ENCODE data around the gene TAF1C. TPM values are rescaled to one million over a fixed set of nuclear protein-coding genes. Genes with fewer than 3 reads are reported as not detected.

The TAF1C gene
- total and polyA plus RNA-seq, 2 of the 8 experiments (the other 6 are each of a cell fraction or from before 2014, with no cell fraction given): 44.6 to 63.8 TPM

- CTCF ChIA-PET (ENCODE audit: partially characterized antibody): interaction anchor here (0.6 to 4.9 kb wide), 16 partner anchors 15 to 357 kb away, joined by 3 to 44 read pairs (median 4); partner anchors contain the start of genes MBTPS1 and TAF1C
Measured at GRCh38 chr16:84138824-84139627, 47.8 kb downstream of the TAF1C start.

More at GRCh38 chr16:84138824-84139627, 47.8 kb downstream of the TAF1C start:
- no peak overlapping the region for H3K14ac ChIP-seq (ENCODE audit: insufficient read length)
- H3K4me1 ChIP-seq (replicated peaks in 1 of 4; ENCODE audit: control insufficient read depth in 3 of 4, insufficient read depth in 4 of 4, low read length in 3 of 4): peaks cover 11 to 28% (median 18%) of the 10 kb centered on the region in 4 experiments
- H3K36me3 ChIP-seq (ENCODE audit: control insufficient read depth in 2 of 4, insufficient read depth in 4 of 4, low read length in 3 of 4): peaks cover 0 to 3% (median 0%) of the 10 kb centered on the region in 4 experiments; a peak in 1 of 8 replicates
- H4K20me1 ChIP-seq (replicated peaks in 1 of 2; ENCODE audit: control insufficient read depth in 1 of 2, insufficient read depth in 2 of 2, low read length in 2 of 2): peaks cover 3 to 14% of the 10 kb centered on the region in 2 experiments
- H2BK120ac ChIP-seq (replicated peaks; ENCODE audit: low read depth, low read length): no peak overlapping the region
- no peaks in the 10 kb centered on the region for H3K9me3 ChIP-seq (ENCODE audit: insufficient read depth in 2 of 2, low read depth in 1 of 2, low read length in 1 of 2)
- H2BK15ac ChIP-seq (ENCODE audit: low read length): peak overlapping the region; percentile 20; the same call in 1 of the 2 replicates
- H2BK12ac ChIP-seq (ENCODE audit: low read depth, low read length): no peak overlapping the region
- H3K56ac ChIP-seq (replicated peaks; ENCODE audit: insufficient read length, low read depth, low read length): no peak overlapping the region
- H3K27ac ChIP-seq (ENCODE audit: low read depth, low read length): no peak overlapping the region; the same call in 1 of the 2 replicates
- no peak overlapping the region for H2AFZ ChIP-seq (ENCODE audit: low read length)
- H3K9ac ChIP-seq (replicated peaks in 1 of 4; ENCODE audit: extremely low read depth in 1 of 4, low read depth in 3 of 4, low read length in 3 of 4): peak overlapping the region in 1 of 4 experiments; percentile 23; a peak in 1 of 7 replicates
- peaks cover 15% of the 10 kb centered on the region for H3K79me1 ChIP-seq (ENCODE audit: low read depth, low read length)
- H4K91ac ChIP-seq (replicated peaks; ENCODE audit: insufficient read length, low read length): no peak overlapping the region
- H4K8ac ChIP-seq (ENCODE audit: extremely low read depth, insufficient read depth, low read length): no peak overlapping the region
- WGBS, 2 experiments (ENCODE audit: extremely low coverage in 1 of 2, insufficient coverage in 1 of 2, insufficient read length in 1 of 2, insufficient replicate concordance in 2 of 2, low coverage in 1 of 2, low lambda C conversion rate in 2 of 2, missing lambda C conversion rate in 1 of 2): 74% methylated on average over 14 of the region's 14 CpGs; no CpG with 5 or more reads in 1 of the 2 experiments
- H2BK20ac ChIP-seq (ENCODE audit: low read length): no peak overlapping the region
- H3K23me2 ChIP-seq (ENCODE audit: low read depth, low read length): peaks cover under 1% of the 10 kb centered on the region; the same call in 1 of the 2 replicates
- DNase-seq (ENCODE audit: low read depth in 1 of 2, low spot score in 2 of 2) (no peak), FAIRE-seq (no peak)
- POLR2A ChIA-PET (ENCODE audit: partially characterized antibody): interaction anchor here (0.9 kb wide), 1 partner anchor 22 kb away, joined by 3 read pairs; the partner anchor contains the start of gene MBTPS1
- H3K18ac ChIP-seq (ENCODE audit: extremely low read depth, low read length): no peak overlapping the region; the same call in 1 of the 2 replicates
- H3K79me2 ChIP-seq (ENCODE audit: control insufficient read depth in 1 of 2, insufficient read depth in 2 of 2, low read length in 2 of 2): peaks cover 5 to 90% of the 10 kb centered on the region in 2 experiments; a peak in 3 of 4 replicates
- H2AK5ac ChIP-seq (ENCODE audit: low read depth, low read length): peak overlapping the region; percentile 41; the same call in 1 of the 2 replicates
- H3K4me2 ChIP-seq (ENCODE audit: insufficient read depth in 1 of 2, low read depth in 2 of 2, low read length in 2 of 2): peak overlapping the region; percentile 31 to 48; a peak in 3 of 4 replicates
- TF ChIP-seq SRF (IDR thresholded peaks at IDR 0.05; ENCODE audit: low read depth, low read length): no peak
- TF ChIP-seq MAX (IDR thresholded peaks at IDR 0.05): no peak
- TF ChIP-seq KDM4A (IDR thresholded peaks at IDR 0.05; ENCODE audit: low read depth, low read length, severe bottlenecking): no peak
- 0 out of 2 replicates have a peak, but pooled peaks have one; percentile 30 for TF ChIP-seq YY1 (IDR thresholded peaks at IDR 0.05; ENCODE audit: low read depth, low read length)
- no peak for TF ChIP-seq JUND (IDR thresholded peaks at IDR 0.05; ENCODE audit: low read length)
- no peak for TF ChIP-seq ASH2L (IDR thresholded peaks at IDR 0.05; ENCODE audit: low read length)
- no peak for TF ChIP-seq JUN (IDR thresholded peaks at IDR 0.05; ENCODE audit: low read depth, low read length)
- no peak for TF ChIP-seq TCF12 (IDR thresholded peaks at IDR 0.05; ENCODE audit: low read depth, low read length)
- H3K4ac ChIP-seq (replicated peaks; ENCODE audit: insufficient read length, low read depth, low read length): no peak overlapping the region
- H3K27me3 ChIP-seq (replicated peaks in 1 of 4; ENCODE audit: control insufficient read depth in 3 of 4, extremely low read depth in 1 of 4, insufficient read depth in 3 of 4, low read length in 3 of 4): no peaks in the 10 kb centered on the region
- no peak overlapping the region for H3K23ac ChIP-seq (ENCODE audit: insufficient read length)
- no peak overlapping the region for H4K5ac ChIP-seq (ENCODE audit: insufficient read length, low read depth, low read length)
- H3K4me3 ChIP-seq (ENCODE audit: extremely low read depth in 1 of 4, insufficient read depth in 2 of 4, low read depth in 3 of 4, low read length in 4 of 4): peak overlapping the region in 2 of 4 experiments; percentile 1 to 16; a peak in 2 of 8 replicates
- H2BK5ac ChIP-seq (ENCODE audit: low read depth, low read length): peak overlapping the region; percentile 38; the same call in 1 of the 2 replicates
